Adrenal gland (tissue), 12 donors: ENCODE measurements around the gene ABCB4. TPM values are rescaled to one million over a fixed set of nuclear protein-coding genes. Genes with fewer than 3 reads are reported as not detected.

Experiments
- DNase-seq, 7 donors: peaks; one replicate each; pipeline ENCODE4 v3.0.0-alpha.2; 2019 to 2020
- H3K27ac ChIP-seq, 5 donors: fragments of 200-600 bp; sonication (generic) in 4 of 5; 1 replicate in 3 of 5; 2 replicates in 2 of 5; pipeline versions ENCODE4 v1.5.1 to v1.8.0; 2016 to 2020; ENCODE audit warnings: mild to moderate bottlenecking in 1 of 5
- H3K27me3 ChIP-seq: fragments of 200-600 bp; 2 replicates; pipeline ENCODE4 v1.8.0; 2021
- H3K36me3 ChIP-seq, 2 donors: fragments of 200-600 bp; replicated peaks in 1 of 2; 1 replicate in 1 of 2; 2 replicates in 1 of 2; pipeline versions ENCODE4 v1.5.1 to v1.8.0; 2018 to 2022
- H3K4me1 ChIP-seq, 2 donors: fragments of 200-600 bp; replicated peaks in 1 of 2; 1 replicate in 1 of 2; 2 replicates in 1 of 2; pipeline versions ENCODE4 v1.5.1 to v1.8.0; 2018 to 2021
- H3K4me3 ChIP-seq, 4 donors: fragments of 200-600 bp; sonication (generic) in 3 of 4; one replicate each; pipeline ENCODE4 v1.5.1; 2016 to 2018
- H3K9me3 ChIP-seq, 3 donors: fragments of 200-600 bp; sonication (generic) in 1 of 3; replicated peaks in 1 of 3; 1 replicate in 2 of 3; 2 replicates in 1 of 3; pipeline versions ENCODE4 v1.5.1 to v1.8.0; 2016 to 2021
- POLR2A ChIP-seq, 2 donors: fragments of 450-650 bp; IDR thresholded peaks; one replicate each; pipeline ENCODE4 v1.6.1; 2017; ENCODE audit warnings: antibody characterized with exemption in 2 of 2, mild to moderate bottlenecking in 2 of 2, moderate library complexity in 1 of 2
- WGBS, 4 donors: extraction: QIAGEN DNeasy Blood & Tissue Kit in 2 of 4; methylation state at CpG; one replicate each; pipeline versions ENCODE4 v1.1.5 to v1.1.7; 2013 to 2017; 5-methylcytosine and 5-hydroxymethylcytosine counted together
- intact Hi-C, 2 donors: fragments of 100-400 bp; cut with DNase I; formaldehyde crosslinking; loops; one replicate each; pipeline versions ENCODE4 v1.14.1 to v1.15.0; 2022 to 2023
- polyA plus RNA-seq, 3 donors: library from polyadenylated mRNA; stranded (reverse); fragments of 200-250 nt in 2 of 3; fragments of 350-450 nt in 1 of 3; fragmentation: Illumina TruSeq in 1 of 3; extraction: RNeasy Lipid Tissue Mini Kit (QIAGEN cat#74804) in 1 of 3; gene quantifications; one replicate each; pipeline ENCODE4 v1.2.3, GENCODE V29; 2013 to 2014
- total RNA-seq, 9 donors: library from RNA; depleted of rRNA in 4 of 9; stranded (reverse); fragments of >200 nt in 4 of 9; fragments of 120-200 nt in 1 of 9; fragmentation: NEBNext Ultra II Directional in 1 of 9; extraction: Animal tissue kit (Norgen Biotek cat#: 25700) in 1 of 9; gene quantifications; one replicate each; pipeline versions ENCODE4 v1.1.0 to v1.2.4, GENCODE V29; 2013 to 2023
- TF ChIP-seq, protein P1 (sequence below), 6 experiments: fragments of 450-650 bp in 4 of 6; fragments of 200-600 bp in 2 of 6; sonication (generic) in 1 of 6; IDR thresholded peaks; 1 replicate in 5 of 6; 2 replicates in 1 of 6; pipeline versions ENCODE4 v1.5.1 to v1.8.0; 2016 to 2021; ENCODE audit warnings: antibody characterized with exemption in 6 of 6, mild to moderate bottlenecking in 2 of 6, moderate library complexity in 1 of 6
- donor health status: healthy with polysubstance abuse.
- donor health status: Bipolar disorder and iron deficiency.
- donor health status: DM: yes; HTN: yes; CAD: no.
- donor health status: DM: no; HTN: no; CAD: no.
- donor health status: DM: no; HTN: no; CAD: no.
- donor health status: DM: yes; HTN: yes; CAD: no.

Gene ABCB4
- total and polyA plus RNA-seq, 12 donors: 5.9 to 62.6 (median 13.2) TPM

DNA sequence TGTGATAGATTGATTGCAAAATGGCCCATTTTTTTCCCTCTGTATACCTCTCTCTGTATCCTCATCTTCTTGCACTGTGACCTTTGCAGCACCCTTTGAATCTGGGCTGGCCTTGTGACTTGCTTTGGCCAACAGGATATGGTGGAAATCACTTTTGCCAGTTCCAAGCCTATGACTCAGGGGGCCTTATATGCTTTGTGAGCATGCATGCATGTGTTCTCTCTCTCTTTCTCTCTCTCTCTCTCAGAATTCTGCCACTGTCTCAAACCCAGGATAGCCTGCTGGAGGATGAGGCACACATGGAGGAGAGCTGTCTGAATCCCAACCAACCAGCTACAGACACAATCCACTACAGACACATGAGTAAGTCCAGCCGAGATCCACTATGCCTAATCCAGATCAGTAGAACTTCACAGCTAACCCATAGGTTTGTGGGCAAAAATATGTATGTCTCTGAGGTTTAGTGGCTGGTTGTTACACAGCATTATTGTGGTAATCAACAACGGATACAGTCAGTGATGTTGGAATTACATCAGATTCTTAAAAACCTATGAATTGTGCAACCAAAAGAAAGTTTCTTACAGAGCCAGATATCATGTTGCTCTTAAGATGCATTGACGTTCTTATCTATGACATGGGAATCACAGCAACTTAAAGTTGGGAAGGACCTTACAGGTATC is 41.8 kb upstream of the ABCB4 start:
- intact Hi-C loops: no loop called here
- H3K27ac ChIP-seq: peak overlapping the region in 3 of 5 donors; percentile 28 to 58 (median 50)
- no peak for DNase-seq
- no peak overlapping the region for H3K4me3 ChIP-seq
- H3K4me1 ChIP-seq: peaks cover 7 to 18% of the 10 kb centered on the region in 2 donors
- no peaks in the 10 kb centered on the region for H3K9me3 ChIP-seq
- TF ChIP-seq, protein P1, sequence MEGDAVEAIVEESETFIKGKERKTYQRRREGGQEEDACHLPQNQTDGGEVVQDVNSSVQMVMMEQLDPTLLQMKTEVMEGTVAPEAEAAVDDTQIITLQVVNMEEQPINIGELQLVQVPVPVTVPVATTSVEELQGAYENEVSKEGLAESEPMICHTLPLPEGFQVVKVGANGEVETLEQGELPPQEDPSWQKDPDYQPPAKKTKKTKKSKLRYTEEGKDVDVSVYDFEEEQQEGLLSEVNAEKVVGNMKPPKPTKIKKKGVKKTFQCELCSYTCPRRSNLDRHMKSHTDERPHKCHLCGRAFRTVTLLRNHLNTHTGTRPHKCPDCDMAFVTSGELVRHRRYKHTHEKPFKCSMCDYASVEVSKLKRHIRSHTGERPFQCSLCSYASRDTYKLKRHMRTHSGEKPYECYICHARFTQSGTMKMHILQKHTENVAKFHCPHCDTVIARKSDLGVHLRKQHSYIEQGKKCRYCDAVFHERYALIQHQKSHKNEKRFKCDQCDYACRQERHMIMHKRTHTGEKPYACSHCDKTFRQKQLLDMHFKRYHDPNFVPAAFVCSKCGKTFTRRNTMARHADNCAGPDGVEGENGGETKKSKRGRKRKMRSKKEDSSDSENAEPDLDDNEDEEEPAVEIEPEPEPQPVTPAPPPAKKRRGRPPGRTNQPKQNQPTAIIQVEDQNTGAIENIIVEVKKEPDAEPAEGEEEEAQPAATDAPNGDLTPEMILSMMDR (IDR thresholded peaks at IDR 0.05): no peak
- TF ChIP-seq POLR2A (IDR thresholded peaks at IDR 0.05): no peak
- H3K36me3 ChIP-seq: peaks cover 0 to 8% of the 10 kb centered on the region in 2 donors
- 59 to 68% (median 65%) methylated on average over 3 of the region's 3 CpGs for WGBS, 4 donors
- no peaks in the 10 kb centered on the region for H3K27me3 ChIP-seq

DNA sequence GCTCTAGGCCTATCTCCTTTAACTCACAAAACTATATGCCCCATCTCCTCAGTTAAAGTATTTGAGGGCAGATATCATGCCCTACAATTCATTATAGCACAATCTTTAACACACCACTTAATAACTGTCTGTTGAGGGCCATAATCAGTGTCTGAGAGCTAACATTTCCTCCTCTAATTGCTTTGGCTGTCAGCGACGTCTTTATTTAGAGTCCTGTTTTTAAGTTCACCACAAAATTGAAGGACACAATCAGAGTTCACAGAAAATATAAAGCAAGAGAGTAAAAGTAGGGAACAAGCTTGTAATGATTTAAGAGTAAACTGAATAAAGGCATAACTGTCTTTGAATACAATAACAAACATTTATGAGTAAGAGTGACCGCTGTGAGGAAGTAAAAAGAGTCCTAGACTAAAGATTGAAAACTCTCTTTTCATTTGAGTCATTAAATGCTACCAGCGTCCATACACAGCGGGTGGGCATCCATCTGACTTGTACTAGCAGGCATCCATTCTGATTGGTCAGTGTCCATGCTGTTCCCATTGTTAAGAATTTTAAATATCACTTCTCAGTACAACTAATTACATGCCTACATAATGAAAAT is 38.4 kb upstream of the ABCB4 start:
- Histone ChIP-seq H3K27ac (no peak overlapping the region), H3K27me3 (no peaks in the 10 kb centered on the region), H3K4me3 (no peak overlapping the region), H3K4me1 (peaks cover 11 to 36% of the 10 kb centered on the region in 2 donors), H3K9me3 (no peaks in the 10 kb centered on the region), H3K36me3 (peaks cover 0 to 15% of the 10 kb centered on the region in 2 donors)
- intact Hi-C loops: no loop called here
- WGBS, 4 donors: 76 to 84% (median 82%) methylated on average over 5 of the region's 5 CpGs
- DNase-seq: no peak
- TF ChIP-seq, protein P1 (IDR thresholded peaks at IDR 0.05): no peak
- no peak for TF ChIP-seq POLR2A (IDR thresholded peaks at IDR 0.05)

DNA sequence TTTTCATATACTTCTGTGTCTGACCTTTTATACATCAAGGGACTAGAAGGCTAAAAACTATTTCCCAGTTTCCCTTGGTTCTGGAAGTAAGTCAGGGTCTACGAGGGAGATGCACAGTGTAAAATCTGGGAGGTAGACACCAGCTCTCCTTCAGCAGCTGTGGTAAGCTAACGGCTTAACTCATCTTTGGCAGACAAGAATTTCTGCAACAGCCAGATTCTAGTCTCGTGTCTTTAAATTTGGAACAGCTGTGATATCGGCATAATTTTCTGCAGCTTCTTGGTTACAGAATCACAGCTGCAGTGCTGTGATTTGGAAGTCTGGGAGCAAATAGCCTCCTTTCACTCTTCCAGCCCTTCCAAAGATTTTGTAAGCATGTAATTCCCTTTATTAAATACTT is 37.4 kb upstream of the ABCB4 start:
- H3K36me3 ChIP-seq: peaks cover 0 to 17% of the 10 kb centered on the region in 2 donors

DNA sequence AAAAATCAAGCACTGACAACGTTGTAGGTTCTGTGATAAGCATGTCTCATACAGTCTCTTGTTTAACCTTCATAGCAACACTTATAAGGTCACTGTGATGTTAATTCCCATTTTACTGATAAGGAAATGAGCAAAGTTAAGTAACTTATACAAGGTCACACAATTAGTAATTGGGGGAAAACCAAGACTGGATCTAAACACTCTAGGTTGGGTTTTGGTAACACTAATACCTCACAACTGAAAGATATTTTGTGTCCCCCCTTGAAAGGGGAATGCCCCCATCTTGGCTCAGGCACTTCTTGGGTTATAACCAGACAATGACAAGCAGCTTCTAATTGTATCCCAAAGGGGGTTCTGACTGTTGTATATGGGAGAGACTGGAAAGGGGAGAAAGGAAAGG is 36.0 kb upstream of the ABCB4 start:
- no peak for TF ChIP-seq POLR2A (IDR thresholded peaks at IDR 0.05)
- TF ChIP-seq, protein P1 (IDR thresholded peaks at IDR 0.05): no peak
- 18 to 32% (median 30%) methylated on average over 1 of the region's 1 CpG for WGBS, 4 donors
- intact Hi-C loops: no loop called here
- peaks cover 11 to 23% of the 10 kb centered on the region in 2 donors for H3K4me1 ChIP-seq
- DNase-seq: no peak
- peak overlapping the region in 3 of 5 donors; percentile 15 to 75 (median 69) for H3K27ac ChIP-seq
- H3K36me3 ChIP-seq: peaks cover 0 to 17% of the 10 kb centered on the region in 2 donors
- no peak overlapping the region for H3K4me3 ChIP-seq
- H3K27me3 ChIP-seq: no peaks in the 10 kb centered on the region
- no peaks in the 10 kb centered on the region for H3K9me3 ChIP-seq

More for the DNA sequence above, 37.4 kb upstream of the ABCB4 start:
- no peaks in the 10 kb centered on the region for H3K27me3 ChIP-seq
- intact Hi-C loops: no loop called here
- no peak overlapping the region for H3K27ac ChIP-seq
- no peak for TF ChIP-seq POLR2A (IDR thresholded peaks at IDR 0.05)
- TF ChIP-seq, protein P1 (IDR thresholded peaks at IDR 0.05): no peak
- whole genome bisulfite sequencing, 4 donors: 81 to 91% (median 82%) methylated on average over 4 of the region's 4 CpGs
- no peak overlapping the region for H3K4me3 ChIP-seq
- no peaks in the 10 kb centered on the region for H3K9me3 ChIP-seq
- H3K4me1 ChIP-seq: peaks cover 11 to 26% of the 10 kb centered on the region in 2 donors
- no peak for DNase-seq
